DMS53 treated with DMSO at 0.1 percent for 48 hours (cell line): ENCODE measurements around the gene RRAGD.

ENCODE experiments used
- DNase-seq: peaks from one replicate; lab custom pipeline; 2025; ENCODE audit not compliant: unreplicated experiment; lab: John Stamatoyannopoulos, UW

The RRAGD gene

DNA sequence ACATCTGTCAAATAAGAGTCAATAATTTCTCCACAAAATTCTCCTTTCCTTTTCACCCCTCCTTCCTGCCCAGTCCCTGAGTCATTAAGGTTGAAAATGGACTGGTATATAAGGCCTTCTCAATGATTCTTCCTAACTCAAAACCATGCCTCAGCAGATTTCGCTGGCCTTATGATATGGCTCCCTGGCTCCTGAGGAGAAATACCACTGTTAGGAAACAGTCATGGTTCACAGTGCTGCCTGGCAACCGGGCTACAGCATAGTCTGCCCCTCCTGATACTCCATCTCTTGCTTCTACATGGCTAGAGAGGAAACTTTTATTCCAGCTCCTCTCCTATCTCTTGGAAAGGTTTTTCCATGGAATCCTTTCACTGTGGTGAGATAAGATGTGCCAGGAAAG is 64.2 kb downstream of the RRAGD start:
- DNase-seq: no peak

DNA sequence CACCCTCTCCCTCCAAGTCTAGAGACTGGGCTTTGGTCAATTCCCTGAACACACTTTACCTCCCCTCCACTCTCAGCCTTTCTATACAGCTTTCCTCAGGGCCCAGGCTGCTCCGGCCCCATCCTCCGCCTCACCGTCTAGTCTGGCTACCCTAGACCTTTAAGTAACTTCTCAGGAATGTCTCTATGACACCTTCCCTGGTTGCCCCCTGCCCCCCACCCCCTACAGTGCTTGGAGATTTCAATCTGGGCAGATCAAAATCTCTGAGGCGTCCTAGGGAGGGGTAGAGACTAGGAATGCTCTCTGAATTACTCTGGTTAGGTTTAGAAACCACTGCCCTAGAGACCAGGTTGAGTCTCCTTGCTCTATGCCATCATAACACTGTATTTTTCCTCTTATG is 65.6 kb downstream of the RRAGD start:
- DNase-seq: no peak

DNA sequence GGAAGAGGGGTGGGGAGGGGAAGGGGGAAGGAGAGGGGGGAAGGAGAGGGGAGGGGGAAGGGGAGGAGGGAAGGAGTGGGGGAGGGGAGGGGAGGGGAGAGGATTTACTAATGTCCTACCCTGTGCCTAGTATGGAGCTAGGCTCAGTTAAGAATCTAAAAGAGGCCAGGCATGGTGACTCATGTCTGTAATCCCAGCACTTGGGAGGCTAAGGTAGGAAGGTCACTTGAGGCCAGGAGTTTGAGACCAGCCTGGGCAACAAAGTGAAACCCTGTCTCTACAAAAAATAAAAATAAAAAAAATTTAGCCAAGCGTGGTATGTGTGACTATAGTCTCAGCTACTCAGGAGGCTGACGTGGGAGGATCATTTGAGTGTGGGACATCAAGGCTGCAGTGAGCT is 72.5 kb downstream of the RRAGD start:
- no peak for DNase-seq

DNA sequence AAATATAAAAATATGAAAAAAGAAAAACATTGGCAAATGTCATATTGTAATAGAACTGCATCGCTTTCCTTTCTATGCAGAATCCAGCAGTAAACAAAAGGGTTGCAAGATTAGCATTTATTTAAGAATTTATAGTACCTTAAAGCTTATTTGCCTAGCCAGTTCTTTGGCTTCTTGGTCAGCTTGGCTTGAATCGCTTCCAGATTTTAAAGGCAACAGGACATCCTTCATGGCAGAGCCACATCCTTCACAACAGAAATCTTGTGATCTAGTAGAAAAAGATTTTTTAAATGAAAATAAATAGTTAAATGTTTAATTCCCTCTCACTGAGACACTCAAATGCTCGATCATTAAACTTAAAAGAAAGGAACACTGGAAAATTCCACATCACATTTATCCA is 76.9 kb downstream of the RRAGD start:
- DNase-seq: no peak

DNA sequence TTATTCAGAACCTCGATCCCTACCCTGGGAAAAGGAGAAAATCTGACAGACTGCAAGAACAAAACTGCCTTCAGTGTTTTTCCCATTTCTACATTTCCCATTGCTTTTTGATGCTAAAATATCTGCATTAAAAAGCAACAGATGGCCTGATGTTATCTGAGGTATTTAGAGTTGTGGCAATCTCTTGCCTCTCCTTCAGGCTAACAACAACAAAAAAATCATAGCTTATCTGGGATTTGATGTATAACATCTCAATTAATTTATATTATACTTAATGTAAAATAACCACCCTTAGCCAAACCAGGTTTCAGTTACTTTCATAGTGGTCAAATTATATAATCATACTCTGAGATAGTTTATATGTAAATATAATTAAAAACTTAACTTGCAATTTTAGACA is 81.2 kb downstream of the RRAGD start:
- no peak for DNase-seq

DNA sequence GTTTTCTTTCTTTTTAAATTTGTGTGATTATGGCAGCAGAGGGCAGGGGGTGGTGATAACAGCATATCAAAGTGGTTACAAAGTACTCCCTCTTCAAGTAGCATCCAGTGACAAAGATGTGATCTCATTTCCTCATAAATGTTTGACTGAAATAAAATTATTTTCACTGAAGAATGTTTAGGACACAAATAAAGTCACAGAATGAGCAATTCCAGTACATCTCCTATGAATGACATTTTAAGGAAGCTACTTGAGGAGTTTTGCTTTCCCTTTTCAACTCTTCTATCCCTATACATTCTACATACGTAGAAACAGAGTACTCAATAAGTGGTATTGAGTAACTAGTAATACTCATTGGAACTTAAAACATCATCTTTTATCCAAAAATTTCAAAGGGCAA is 83.1 kb downstream of the RRAGD start:
- DNase-seq: no peak

DNA sequence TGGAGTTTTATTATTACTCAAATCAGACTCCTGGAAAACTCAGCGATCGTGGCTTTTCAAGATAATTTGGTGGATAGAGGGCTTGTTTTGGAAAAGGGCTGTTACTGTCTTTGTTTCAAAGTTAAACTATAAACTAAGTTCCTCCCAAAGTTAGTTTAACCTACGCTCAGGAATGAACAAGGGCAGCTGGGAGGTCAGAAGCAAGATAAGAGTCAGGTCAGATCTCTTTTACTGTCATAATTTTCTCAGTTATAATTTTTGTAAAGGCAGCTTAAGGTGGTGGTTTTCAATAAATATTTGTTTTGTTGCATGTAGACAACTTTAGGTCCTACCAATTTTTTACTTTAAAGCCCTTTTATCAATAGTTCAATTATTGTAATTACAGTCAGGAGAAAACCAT is 87.8 kb downstream of the RRAGD start:
- DNase-seq: no peak

DNA sequence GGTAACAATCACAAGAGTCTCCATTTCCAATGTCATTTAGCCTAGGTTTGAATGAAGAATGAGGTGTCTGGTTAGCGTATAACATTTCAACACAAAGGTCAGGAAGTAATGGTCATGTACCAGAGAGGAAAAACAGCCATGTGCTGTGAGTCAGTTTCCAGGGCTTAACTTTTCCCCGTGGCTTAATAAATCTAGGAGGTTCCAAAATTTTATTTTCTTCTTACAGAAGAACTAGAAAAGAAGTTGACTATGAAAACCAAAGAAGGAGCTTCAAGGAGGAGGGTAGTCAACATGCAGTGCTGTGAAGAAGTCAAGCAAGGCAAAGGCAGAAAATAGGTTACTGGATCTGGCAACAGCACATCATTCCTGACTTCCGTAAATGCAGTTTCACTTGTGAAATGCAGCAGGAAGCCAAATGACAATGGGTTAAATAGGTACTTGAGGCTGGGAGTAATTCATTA is 88.5 kb downstream of the RRAGD start:
- no peak for DNase-seq

DNA sequence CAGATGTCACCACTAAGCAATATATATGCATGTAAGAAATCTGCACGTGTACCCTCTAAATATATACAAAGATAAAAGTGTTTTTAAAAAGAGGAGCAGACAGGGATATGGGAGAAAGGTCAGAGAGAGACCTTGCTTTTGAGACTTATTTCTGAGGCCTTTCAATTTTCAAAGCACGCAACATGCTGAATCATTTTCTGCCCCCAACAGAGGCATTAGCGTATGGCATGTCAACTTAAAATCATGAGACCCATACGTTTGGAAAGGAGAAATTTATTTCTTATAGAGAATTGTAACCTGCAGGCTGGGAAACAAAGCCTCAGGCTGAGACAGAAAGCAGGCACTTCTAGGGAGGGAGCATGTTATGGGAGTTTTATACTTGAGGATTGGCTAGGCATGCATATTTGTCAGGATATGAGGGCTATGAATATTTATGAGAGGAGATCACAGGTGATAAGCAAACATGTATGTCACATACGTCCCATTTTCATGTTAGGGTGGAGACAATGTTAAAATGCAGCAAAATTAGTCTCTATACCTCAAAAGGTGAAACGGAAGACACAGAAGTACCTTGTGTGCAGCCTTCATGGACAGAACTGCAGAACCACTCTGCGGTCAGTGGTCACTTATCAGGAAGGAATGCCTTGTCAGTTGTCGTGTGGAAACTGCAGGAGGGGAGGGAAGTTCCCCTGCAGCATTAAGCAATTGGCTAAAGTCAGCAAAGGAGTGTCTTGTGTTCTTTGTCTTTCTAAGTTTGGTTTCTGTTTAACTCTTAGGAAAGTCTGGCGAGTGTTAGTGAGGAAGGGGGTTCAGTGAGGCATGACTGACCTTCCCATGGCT is 90.7 kb downstream of the RRAGD start:
- no peak for DNase-seq

DNA sequence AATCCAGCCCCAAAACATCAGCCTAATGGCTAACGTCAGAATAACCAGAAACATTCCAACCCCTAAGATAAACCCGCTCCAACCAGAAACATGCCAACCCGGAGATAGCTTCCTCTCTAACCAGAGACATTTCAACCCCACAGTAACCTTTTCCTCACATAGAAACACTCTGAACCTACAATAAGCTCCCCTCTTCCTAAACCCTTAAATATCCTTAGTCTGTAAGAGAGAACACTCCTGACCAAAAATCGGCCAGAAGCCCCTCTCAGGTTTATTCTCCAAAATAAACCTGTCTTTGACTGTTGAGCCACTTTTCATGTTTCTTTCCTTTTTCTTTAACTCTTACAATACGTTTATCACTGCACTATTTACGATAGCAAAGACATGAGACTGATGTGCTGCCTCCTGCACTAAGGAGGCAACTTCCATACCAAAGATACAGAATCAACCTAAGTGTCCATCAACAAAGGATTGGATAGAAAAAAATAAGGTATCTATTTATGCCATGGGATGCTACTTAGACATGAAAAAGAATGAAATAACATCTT is 92.0 kb downstream of the RRAGD start:
- no peak for DNase-seq

DNA sequence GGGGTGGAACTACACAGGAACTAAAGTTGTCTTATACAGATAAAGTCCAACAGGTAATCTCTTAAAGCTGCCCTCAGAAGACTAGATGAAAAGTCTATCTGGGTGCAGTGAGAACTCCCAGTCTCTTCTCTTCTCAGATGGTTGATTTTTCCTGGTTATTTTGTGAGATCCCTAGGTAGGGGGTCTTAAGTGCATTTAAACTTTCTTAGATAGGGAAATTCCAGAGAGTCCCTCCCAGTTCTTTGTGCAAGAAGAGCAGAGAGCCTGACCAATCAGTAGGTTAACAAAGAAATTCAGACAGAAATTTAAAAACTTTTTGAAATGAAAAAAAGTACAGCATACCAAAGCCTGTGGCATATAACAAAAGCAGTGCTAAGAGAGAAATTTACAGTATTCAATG is 95.0 kb downstream of the RRAGD start:
- DNase-seq: no peak

DNA sequence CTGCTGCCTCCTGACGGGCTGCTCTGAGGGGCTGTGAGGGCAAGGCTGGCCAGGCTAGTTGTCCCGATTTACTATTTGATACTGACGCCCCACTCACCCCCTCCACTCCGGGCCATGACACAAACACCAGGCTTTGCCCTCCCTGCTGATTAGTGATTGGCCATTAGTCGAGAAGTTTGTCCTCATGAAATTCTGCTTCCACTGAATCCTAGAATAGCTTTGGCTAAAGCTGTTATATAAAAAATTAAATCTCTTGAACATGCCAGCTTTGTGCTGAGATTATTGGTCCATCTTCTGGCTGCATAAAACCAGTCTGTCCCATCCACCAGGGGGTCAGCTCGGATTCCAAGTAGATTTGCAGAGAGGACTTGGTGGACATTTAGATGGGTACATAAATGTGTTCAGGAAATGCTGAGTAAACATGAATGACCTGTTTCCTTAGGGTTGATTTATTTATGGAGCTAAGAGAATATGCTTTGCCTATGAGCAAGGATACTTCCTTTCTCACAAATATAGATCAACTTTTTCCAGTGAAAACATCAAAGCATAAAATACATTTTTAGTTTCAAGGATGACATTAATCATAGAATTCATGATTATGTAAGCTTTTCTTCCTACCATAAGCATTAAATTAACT is 96.7 kb downstream of the RRAGD start, which contains the start of gene GABRR2:
TSS of gene GABRR2 (minus strand) at position 51 of the 637 bp plus-strand sequence. CDS start 134 bp downstream, outside the sequence.
- no peak for DNase-seq

DNA sequence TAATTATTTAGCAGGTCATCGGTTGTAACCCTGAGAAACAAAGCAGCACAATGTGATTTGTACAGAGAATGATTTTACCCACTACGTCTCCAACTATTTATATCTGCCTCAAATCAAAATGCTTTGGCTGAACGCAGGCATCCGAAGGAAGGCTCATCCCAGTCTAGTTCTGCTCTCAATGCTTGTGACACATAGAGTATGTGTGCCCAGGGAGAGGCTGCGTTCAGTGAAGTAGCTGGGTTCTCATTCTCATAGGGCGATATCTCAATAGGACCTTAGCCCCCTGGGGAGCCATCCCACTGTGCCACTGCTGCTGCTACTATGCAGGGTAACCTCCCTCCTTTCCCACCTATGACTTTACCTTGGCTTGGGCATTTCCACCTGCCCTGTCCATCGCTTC is 97.4 kb downstream of the RRAGD start:
- no peak for DNase-seq
